K562 (cell line): ENCODE results near the gene UBE2J2. TPM values are rescaled to one million over a fixed set of nuclear protein-coding genes. Genes with fewer than 3 reads are reported as not detected.

Experiments used
- ATAC-seq: fragments of 200-7000 bp; cut with Tn5 transposase; 3 replicates; pipeline ENCODE4 v1.9.1; 2020; ENCODE audit warnings: moderate library complexity
- BruUV-seq: library from RNA; stranded (reverse); fragments of 400-500 nt; replicated peaks from 2 replicates; lab custom pipeline; 2021; lab: Mats Ljungman, UMichigan
- CTCF ChIA-PET: fragments of 300-600 bp; formaldehyde crosslinking; extraction: SDS; loops from one replicate; lab custom pipeline; 2021; ENCODE audit warnings: low intra/inter-chr PET ratio; lab: Yijun Ruan, JAX
- POLR2A ChIA-PET: fragments of 300-600, 350-650 bp; sonication (Branson Sonifier 250); formaldehyde crosslinking; extraction: SDS; loops from one replicate; lab custom pipeline; 2021; ENCODE audit warnings: antibody characterized with exemption, inconsistent platforms; lab: Yijun Ruan, JAX
- DNase-seq, 4 experiments: peaks; one replicate each; pipeline versions ENCODE4 v3.0.0 to v3.0.0-alpha.2; 2011 to 2018; ENCODE audit warnings: low spot score in 3 of 4, mixed read lengths in 3 of 4; ENCODE audit errors: extremely low read depth in 1 of 4
- FAIRE-seq: peaks from 2 replicates; lab custom pipeline; 2011; peaks lifted over from hg19 to GRCh38; lab: Jason Lieb, UNC
- H2AFZ ChIP-seq: 2 replicates; pipeline ENCODE4 v1.6.0; 2011; ENCODE audit warnings: low read depth, low read length, control low read depth, inconsistent platforms
- H3K27ac ChIP-seq: fragments of 200-600 bp; 3 replicates; pipeline ENCODE4 v1.8.0; 2011; ENCODE audit warnings: low read depth, mild to moderate bottlenecking, control low read depth, inconsistent platforms, low read length, moderate library complexity, mixed read lengths; ENCODE audit errors: extremely low read depth
- H3K27me3 ChIP-seq, 2 experiments: fragments of 300-600 bp in 1 of 2; 2 replicates in 1 of 2; 3 replicates in 1 of 2; pipeline versions ENCODE4 v1.6.0 to v1.8.0; 2011; ENCODE audit warnings: inconsistent platforms in 2 of 2, low read length in 2 of 2, mild to moderate bottlenecking in 1 of 2, mixed read lengths in 1 of 2, moderate library complexity in 1 of 2; ENCODE audit not compliant: control insufficient read depth in 2 of 2, insufficient read depth in 2 of 2
- H3K36me3 ChIP-seq: fragments of 300-600 bp; 3 replicates; pipeline ENCODE4 v1.8.0; 2011; ENCODE audit warnings: mild to moderate bottlenecking, low read length, inconsistent platforms; ENCODE audit not compliant: control insufficient read depth, insufficient read depth
- H3K4me1 ChIP-seq, 2 experiments: fragments of 200-600 bp in 1 of 2; replicated peaks in 1 of 2; 2 replicates in 1 of 2; 3 replicates in 1 of 2; pipeline versions ENCODE4 v1.5.1 to v1.8.0; 2011; ENCODE audit warnings: inconsistent platforms in 2 of 2, low read length in 2 of 2, mild to moderate bottlenecking in 1 of 2, mixed read lengths in 1 of 2, moderate library complexity in 1 of 2; ENCODE audit not compliant: control insufficient read depth in 2 of 2, insufficient read depth in 2 of 2
- H3K4me2 ChIP-seq: 2 replicates; pipeline ENCODE4 v1.6.1; 2011; ENCODE audit warnings: low read length, control low read depth, inconsistent platforms, mixed read lengths; ENCODE audit not compliant: insufficient read depth
- H3K4me3 ChIP-seq: fragments of 200-600 bp; sonication (generic), shearing (Covaris generic); 2 replicates; pipeline ENCODE4 v1.5.1; 2016; ENCODE audit warnings: control low read depth, inconsistent platforms
- H3K79me2 ChIP-seq: fragments of 200-600 bp; 3 replicates; pipeline ENCODE4 v1.8.0; 2011; ENCODE audit warnings: low read length, inconsistent platforms; ENCODE audit not compliant: control insufficient read depth, insufficient read depth
- H3K9ac ChIP-seq, 2 experiments: 2 replicates each; pipeline versions ENCODE4 v1.6.0 to v1.6.1; 2011; ENCODE audit warnings: low read depth in 2 of 2, low read length in 2 of 2, control low read depth in 1 of 2, inconsistent platforms in 1 of 2, mild to moderate bottlenecking in 1 of 2, mixed read lengths in 1 of 2; ENCODE audit not compliant: insufficient read depth in 1 of 2
- H3K9me1 ChIP-seq: one replicate; pipeline ENCODE4 v1.6.0; 2011; ENCODE audit warnings: inconsistent platforms, mild to moderate bottlenecking, low read length, moderate library complexity; ENCODE audit not compliant: control insufficient read depth, insufficient read depth
- H3K9me3 ChIP-seq: replicated peaks from 2 replicates; pipeline ENCODE4 v1.5.1; 2011; ENCODE audit warnings: low read depth, low read length, inconsistent platforms; ENCODE audit not compliant: control insufficient read depth, insufficient read depth
- H4K20me1 ChIP-seq: replicated peaks from 2 replicates; pipeline ENCODE4 v1.6.1; 2011; ENCODE audit warnings: low read length, inconsistent platforms, mixed read lengths; ENCODE audit not compliant: control insufficient read depth, insufficient read depth
- FOXJ2 ChIP-seq: fragments of 200-800 bp; sonication (Bioruptor generic); IDR thresholded peaks from 2 replicates; pipeline ENCODE4 v1.6.1; 2016; ENCODE audit warnings: missing genetic modification characterization, missing compliant biosample characterization
- GTF2B ChIP-seq: IDR thresholded peaks from 2 replicates; pipeline ENCODE4 v1.6.1; 2011; ENCODE audit not compliant: insufficient read length; ENCODE audit errors: extremely low read depth
- MLX ChIP-seq, 2 experiments: fragments of 450-650 bp in 1 of 2; sonication (generic) in 1 of 2; formaldehyde crosslinking; conservative IDR thresholded peaks; 2 replicates each; pipeline versions ENCODE4 v1.4.0 to v1.8.1; 2020 to 2022; ENCODE audit warnings: mild to moderate bottlenecking in 1 of 2, missing genetic modification reagents in 1 of 2
- NFIC ChIP-seq: fragments of 450-650 bp; IDR thresholded peaks from 2 replicates; pipeline ENCODE4 v1.6.1; 2017; ENCODE audit warnings: mild to moderate bottlenecking, inconsistent platforms
- NRF1 ChIP-seq, 2 experiments: fragments of 450-650 bp; IDR thresholded peaks in 1 of 2; conservative IDR thresholded peaks in 1 of 2; 2 replicates each; pipeline ENCODE4 v1.6.1; 2014; ENCODE audit warnings: mild to moderate bottlenecking in 2 of 2
- PATZ1 ChIP-seq: fragments of 250-450 bp; sonication (Bioruptor Pico); IDR thresholded peaks from 2 replicates; pipeline ENCODE4 v1.5.0; 2020; ENCODE audit warnings: mild to moderate bottlenecking, borderline replicate concordance
- RAD21 ChIP-seq, 2 experiments: fragments of 250-450 bp in 1 of 2; fragments of 450-650 bp in 1 of 2; sonication (Bioruptor Pico) in 1 of 2; formaldehyde crosslinking in 1 of 2; IDR thresholded peaks in 1 of 2; conservative IDR thresholded peaks in 1 of 2; 2 replicates each; pipeline versions ENCODE4 v1.4.0 to v1.8.0; 2020 to 2022; ENCODE audit warnings: mild to moderate bottlenecking in 2 of 2, moderate library complexity in 1 of 2
- TCF7 ChIP-seq: sonication (generic); IDR thresholded peaks from 2 replicates; pipeline ENCODE4 v1.6.1; 2016; ENCODE audit warnings: antibody characterized with exemption, borderline replicate concordance
- THRB ChIP-seq: fragments of 450-650 bp; formaldehyde crosslinking; conservative IDR thresholded peaks from 2 replicates; pipeline ENCODE4 v1.4.0; 2022; ENCODE audit warnings: mild to moderate bottlenecking, missing genetic modification characterization
- ZFP36 ChIP-seq: fragments of 150-350 bp; IDR thresholded peaks from 2 replicates; pipeline ENCODE4 v1.6.1; 2018; ENCODE audit warnings: low read length, low read depth; ENCODE audit not compliant: partially characterized antibody
- ZNF165 ChIP-seq: fragments of 250-450 bp; sonication (Bioruptor Pico); IDR thresholded peaks from 2 replicates; pipeline ENCODE4 v1.4.0; 2020; ENCODE audit warnings: borderline replicate concordance
- ZNF740 ChIP-seq, 3 experiments: fragments of 200-800 bp in 1 of 3; sonication (Bioruptor generic) in 1 of 3; sonication (generic) in 1 of 3; formaldehyde crosslinking in 1 of 3; IDR thresholded peaks; 2 replicates each; pipeline versions ENCODE4 v1.6.1 to v1.8.0; 2016 to 2022; ENCODE audit warnings: mild to moderate bottlenecking in 2 of 3, missing compliant biosample characterization in 2 of 3, missing genetic modification characterization in 2 of 3, missing genetic modification reagents in 1 of 3
- ZNF76 ChIP-seq: fragments of 250-450 bp; sonication (Bioruptor Pico); IDR thresholded peaks from 2 replicates; pipeline ENCODE4 v1.4.0; 2020; ENCODE audit warnings: mild to moderate bottlenecking, moderate library complexity, borderline replicate concordance
- WGBS: fragments of 100-300 bp; shearing (Covaris generic); methylation state at CpG from one replicate; pipeline ENCODE4 v1.1.6; 2016; ENCODE audit warnings: low coverage, mixed read lengths; ENCODE audit not compliant: insufficient coverage; ENCODE audit errors: missing lambda C conversion rate; 5-methylcytosine and 5-hydroxymethylcytosine counted together
- in situ Hi-C: fragments of 300-500 bp; cut with MboI; formaldehyde crosslinking; loops from 4 replicates; pipeline ENCODE4 v1.15.0; 2018; ENCODE audit warnings: inconsistent platforms, mixed read lengths
- intact Hi-C: fragments of 100-400 bp; cut with micrococcal nuclease; formaldehyde crosslinking; loops from 2 replicates; pipeline ENCODE4 v1.14.2; 2022
- polyA plus RNA-seq, 8 experiments: library from polyadenylated mRNA; depleted of rRNA in 4 of 8; stranded (reverse) in 5 of 8; unstranded in 3 of 8; fragments of >200 nt; fragmentation: Nextera tagmentation in 2 of 8; fragmentation: Illumina TruSeq in 1 of 8; extraction: Ambion mirVana in 2 of 8; extraction: Trizol in 1 of 8; gene quantifications; 2 replicates each; pipeline versions ENCODE4 v1.2.1 to v1.2.3, GENCODE V29; 2011 to 2014; ENCODE audit warnings: inconsistent platforms in 1 of 8, missing spikeins in 1 of 8
- total RNA-seq, 7 experiments: library from RNA; depleted of rRNA in 6 of 7; stranded (reverse); fragments of >200 nt in 6 of 7; fragmentation: Illumina TruSeq in 2 of 7; extraction: Trizol in 2 of 7; gene quantifications; 2 replicates each; pipeline versions ENCODE4 v1.2.1 to v1.2.3, GENCODE V29; 2011 to 2021; ENCODE audit warnings: low replicate concordance in 1 of 7

Gene UBE2J2
- total and polyA plus RNA-seq, 9 of the 15 experiments (the other 6 are each of a cell fraction or from before 2014, with no cell fraction given), result 0.93 to 112 (median 75.5) TPM

- peak; percentile 71 for FAIRE-seq
- Histone ChIP-seq H3K27me3 (no peaks in the 10 kb centered on the region), H3K9me1 (peaks cover 5% of the 10 kb centered on the region), H3K4me1 (peaks cover 41 to 94% of the 10 kb centered on the region in 2 experiments), H2AFZ (0 out of 2 replicates have a peak overlapping the region, but pooled peaks have one; percentile 51), H3K9me3 (no peaks in the 10 kb centered on the region), H3K4me3 (peak overlapping the region; percentile 94), H3K9ac (peak overlapping the region; percentile 57 to 97), H3K27ac (peak overlapping the region; percentile 62), H3K79me2 (peaks cover 54% of the 10 kb centered on the region), H3K4me2 (peak overlapping the region; percentile 75), H4K20me1 (peaks cover 24% of the 10 kb centered on the region; the same call in 1 of the 2 replicates), H3K36me3 (peaks cover 24% of the 10 kb centered on the region)
- in situ Hi-C loops, result no loop called here
- ATAC-seq, result peak; percentile 30
- WGBS, result 26% methylated on average over 11 of the region's 11 CpGs
- intact Hi-C loops, result loop anchor here (5.0 to 10.0 kb wide), 2 partner anchors 71 to 919 kb away; partner anchors contain the start of genes AURKAIP1 and SKI
- DNase-seq, result peak in 2 of 4 experiments; percentile 58 to 80
- BruUV-seq, result no TSS peak
- ChIA-PET CTCF (no interaction called here), POLR2A (interaction anchor here (0.5 to 0.6 kb wide), 2 partner anchors 9 to 80 kb away, joined by 3 read pairs; no protein-coding TSS in a partner anchor)
- TF ChIP-seq ZNF165, result 0 out of 2 replicates have a peak, but pooled peaks have one; percentile 23
- TF ChIP-seq NFIC, result 0 out of 2 replicates have a peak, but pooled peaks have one; percentile 18
- TF ChIP-seq MLX (CRISPR knock-in tag; conservative IDR thresholded peaks at IDR 0.05), result 0 out of 4 replicates have a peak, but pooled peaks of 1 of the 2 experiments have one; percentile 20
- no peak for TF ChIP-seq FOXJ2 (tag)
- TF ChIP-seq PATZ1 (CRISPR knock-in tag), result no peak
- TF ChIP-seq NRF1 (conservative IDR thresholded peaks at IDR 0.05 in 1 of 2, IDR thresholded peaks at IDR 0.05 in 1 of 2), result peak in 1 of 2 experiments; percentile 41; a peak in 1 of 4 replicates
- peak; percentile 66 for TF ChIP-seq ZFP36
- TF ChIP-seq GTF2B, result no peak
- TF ChIP-seq THRB (CRISPR knock-in tag), result no peak
- TF ChIP-seq ZNF740 (CRISPR knock-in tag; IDR thresholded peaks at IDR 0.05), result 0 out of 2 replicates have a peak, but pooled peaks have one; percentile 11
- no peak for TF ChIP-seq ZNF740 (tag; IDR thresholded peaks at IDR 0.05)
- peak in 1 of 2 experiments; percentile 32; a peak in 2 of 4 replicates for TF ChIP-seq RAD21 (CRISPR knock-in tag; conservative IDR thresholded peaks at IDR 0.05 in 1 of 2, IDR thresholded peaks at IDR 0.05 in 1 of 2)
- no peak for TF ChIP-seq TCF7
- TF ChIP-seq ZNF76 (CRISPR knock-in tag), result no peak
Measured at GRCh38 chr1:1306070-1306660, 32.5 kb upstream of the UBE2J2 start.
